Tibial nerve (tissue), 4 donors: ENCODE measurements around the gene GLRX5. TPM values are rescaled to one million over a fixed set of nuclear protein-coding genes. Genes with fewer than 3 reads are reported as not detected.
A peak's percentile ranks its signal among the peaks of the same experiment; 100 is the strongest.

Source experiments
- DNase-seq, 2 donors: peaks; one replicate each; pipeline ENCODE4 v3.0.0-alpha.2; 2019; ENCODE audit warnings: low spot score in 2 of 2
- H3K27ac ChIP-seq, 4 donors: fragments of 200-600 bp; sonication (generic) in 3 of 4; one replicate each; pipeline ENCODE4 v1.5.1; 2017 to 2019; ENCODE audit warnings: mild to moderate bottlenecking in 1 of 4
- H3K27me3 ChIP-seq, 2 donors: fragments of 200-600 bp; sonication (generic) in 1 of 2; one replicate each; pipeline versions ENCODE4 v1.5.1 to v1.6.0; 2017 to 2019
- H3K36me3 ChIP-seq, 3 donors: fragments of 200-600 bp; sonication (generic); one replicate each; pipeline ENCODE4 v1.5.1; 2018 to 2019
- H3K4me1 ChIP-seq, 4 donors: fragments of 200-600 bp; sonication (generic) in 3 of 4; one replicate each; pipeline ENCODE4 v1.5.1; 2017 to 2019
- H3K4me3 ChIP-seq, 4 donors: fragments of 200-600 bp; sonication (generic) in 3 of 4; one replicate each; pipeline ENCODE4 v1.5.1; 2017 to 2019; ENCODE audit warnings: mild to moderate bottlenecking in 1 of 4, moderate library complexity in 1 of 4
- H3K9me3 ChIP-seq, 4 donors: fragments of 200-600 bp; sonication (generic) in 3 of 4; one replicate each; pipeline ENCODE4 v1.5.1; 2017 to 2019
- EP300 ChIP-seq, 2 donors: sonication (generic); formaldehyde crosslinking; IDR thresholded peaks; one replicate each; pipeline ENCODE4 v1.6.1; 2017; ENCODE audit warnings: antibody characterized with exemption in 2 of 2, mild to moderate bottlenecking in 1 of 2
- POLR2A ChIP-seq, 2 donors: fragments of 450-650 bp; IDR thresholded peaks; one replicate each; pipeline ENCODE4 v1.6.1; 2017; ENCODE audit warnings: antibody characterized with exemption in 2 of 2, mild to moderate bottlenecking in 2 of 2, moderate library complexity in 2 of 2
- WGBS, 2 donors: methylation state at CpG; one replicate each; pipeline ENCODE4 v1.1.5; 2018; 5-methylcytosine and 5-hydroxymethylcytosine counted together
- total RNA-seq, 4 donors: library from RNA; depleted of rRNA; stranded (reverse); fragments of >200 nt; gene quantifications; one replicate each; pipeline ENCODE4 v1.1.0, GENCODE V29; 2016
- TF ChIP-seq, protein P1 (sequence below), 5 experiments: fragments of 200-600 bp in 3 of 5; fragments of 450-650 bp in 2 of 5; sonication (generic) in 3 of 5; IDR thresholded peaks; one replicate each; pipeline ENCODE4 v1.5.1; 2016 to 2019; ENCODE audit warnings: antibody characterized with exemption in 5 of 5, mild to moderate bottlenecking in 3 of 5, moderate library complexity in 2 of 5

Gene GLRX5
- total RNA-seq, 4 donors from 2014 or later, result 26.4 to 44.7 (median 34.6) TPM

DNA sequence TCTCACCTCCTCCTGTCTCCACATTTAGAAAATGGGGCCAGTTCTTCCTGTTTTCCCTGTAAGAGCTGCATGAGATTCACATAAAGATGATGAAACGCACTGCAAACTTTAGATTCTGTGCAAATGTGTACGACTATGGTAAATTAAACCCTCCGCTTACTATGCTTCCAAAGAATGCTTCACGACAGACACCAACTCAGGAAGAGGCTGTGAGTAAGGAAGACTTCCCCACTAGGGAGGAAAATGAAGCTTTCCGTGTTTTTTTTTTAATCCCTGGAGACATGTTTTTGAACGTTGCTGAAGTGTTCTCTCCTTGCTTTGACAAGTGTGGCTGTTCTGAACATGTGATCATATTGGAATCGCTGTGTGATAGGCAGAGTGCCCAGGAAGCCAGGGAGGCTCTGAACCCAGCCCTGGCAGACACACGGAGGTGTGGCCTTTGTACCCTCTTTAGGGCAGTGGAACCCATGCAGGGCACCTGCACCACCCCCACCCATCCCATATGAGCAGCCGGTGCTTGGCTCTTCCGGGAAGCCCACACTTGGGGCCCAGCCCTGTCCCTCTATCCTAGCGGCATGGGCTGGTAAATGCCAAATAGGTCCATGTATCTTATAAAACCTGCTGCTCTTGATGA, 10.9 kb upstream of the GLRX5 start:
- no peak for DNase-seq
- Histone ChIP-seq H3K36me3 (no peaks in the 10 kb centered on the region), H3K27me3 (no peaks in the 10 kb centered on the region), H3K4me1 (peaks cover 0 to 90% (median 46%) of the 10 kb centered on the region in 4 donors), H3K27ac (peak overlapping the region in 3 of 4 donors; percentile 26 to 57 (median 34)), H3K9me3 (no peaks in the 10 kb centered on the region), H3K4me3 (no peak overlapping the region)
- TF ChIP-seq, protein P1, sequence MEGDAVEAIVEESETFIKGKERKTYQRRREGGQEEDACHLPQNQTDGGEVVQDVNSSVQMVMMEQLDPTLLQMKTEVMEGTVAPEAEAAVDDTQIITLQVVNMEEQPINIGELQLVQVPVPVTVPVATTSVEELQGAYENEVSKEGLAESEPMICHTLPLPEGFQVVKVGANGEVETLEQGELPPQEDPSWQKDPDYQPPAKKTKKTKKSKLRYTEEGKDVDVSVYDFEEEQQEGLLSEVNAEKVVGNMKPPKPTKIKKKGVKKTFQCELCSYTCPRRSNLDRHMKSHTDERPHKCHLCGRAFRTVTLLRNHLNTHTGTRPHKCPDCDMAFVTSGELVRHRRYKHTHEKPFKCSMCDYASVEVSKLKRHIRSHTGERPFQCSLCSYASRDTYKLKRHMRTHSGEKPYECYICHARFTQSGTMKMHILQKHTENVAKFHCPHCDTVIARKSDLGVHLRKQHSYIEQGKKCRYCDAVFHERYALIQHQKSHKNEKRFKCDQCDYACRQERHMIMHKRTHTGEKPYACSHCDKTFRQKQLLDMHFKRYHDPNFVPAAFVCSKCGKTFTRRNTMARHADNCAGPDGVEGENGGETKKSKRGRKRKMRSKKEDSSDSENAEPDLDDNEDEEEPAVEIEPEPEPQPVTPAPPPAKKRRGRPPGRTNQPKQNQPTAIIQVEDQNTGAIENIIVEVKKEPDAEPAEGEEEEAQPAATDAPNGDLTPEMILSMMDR (IDR thresholded peaks at IDR 0.05), result no peak
- 42 to 55% methylated on average over 9 to 11 of the region's 11 CpGs for WGBS, 2 donors

DNA sequence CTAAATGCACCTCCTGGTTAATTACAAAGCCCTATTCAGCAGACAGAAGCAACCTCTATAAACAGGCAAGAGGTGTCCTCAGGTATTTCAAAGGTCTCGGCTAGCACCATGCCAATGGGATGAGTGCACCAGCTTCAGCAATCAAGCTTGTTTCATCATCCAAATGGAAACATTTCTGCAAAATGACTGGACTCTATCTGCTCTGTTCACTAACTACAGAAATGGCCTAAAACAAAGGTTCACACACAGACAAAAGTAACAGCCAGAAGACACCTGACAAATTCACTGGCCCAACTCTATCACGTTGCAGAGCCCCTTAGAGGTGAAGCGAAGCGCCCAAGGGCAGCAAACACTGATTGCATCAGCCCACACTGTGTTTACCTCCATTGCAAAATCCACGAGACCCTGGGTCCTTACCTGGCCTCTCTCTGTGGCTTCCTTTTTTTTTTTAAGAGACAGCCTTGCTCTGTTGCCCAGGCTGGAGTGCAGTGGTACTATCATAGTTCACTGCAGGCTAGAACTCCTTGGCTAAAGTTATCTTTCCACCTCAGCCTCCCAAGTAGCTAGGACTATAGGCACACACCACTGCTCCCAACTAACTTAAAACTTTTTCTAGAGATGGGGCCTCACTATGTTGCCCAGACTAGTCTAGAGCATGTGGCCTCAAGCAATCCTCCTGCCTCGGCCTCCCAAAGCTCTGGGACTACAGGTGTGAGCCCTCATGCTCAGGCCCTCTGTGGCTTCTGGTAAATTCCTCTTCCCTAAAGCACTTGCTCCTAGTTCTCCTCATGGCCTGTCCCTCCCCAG, 9.9 kb upstream of the GLRX5 start:
- no peak for TF ChIP-seq POLR2A (IDR thresholded peaks at IDR 0.05)
- TF ChIP-seq, protein P1 (IDR thresholded peaks at IDR 0.05), result no peak
- no peak for TF ChIP-seq EP300 (IDR thresholded peaks at IDR 0.05)
- 85 to 88% methylated on average over 6 of the region's 6 CpGs for WGBS, 2 donors
- no peaks in the 10 kb centered on the region for H3K9me3 ChIP-seq
- peaks cover 0 to 5% (median 0%) of the 10 kb centered on the region in 3 donors for H3K36me3 ChIP-seq
- DNase-seq, result no peak
- peak overlapping the region in 2 of 4 donors; percentile 85 to 92 for H3K27ac ChIP-seq
- H3K27me3 ChIP-seq, result no peaks in the 10 kb centered on the region
- H3K4me1 ChIP-seq, result peaks cover 0 to 81% (median 36%) of the 10 kb centered on the region in 4 donors
- no peak overlapping the region for H3K4me3 ChIP-seq

DNA sequence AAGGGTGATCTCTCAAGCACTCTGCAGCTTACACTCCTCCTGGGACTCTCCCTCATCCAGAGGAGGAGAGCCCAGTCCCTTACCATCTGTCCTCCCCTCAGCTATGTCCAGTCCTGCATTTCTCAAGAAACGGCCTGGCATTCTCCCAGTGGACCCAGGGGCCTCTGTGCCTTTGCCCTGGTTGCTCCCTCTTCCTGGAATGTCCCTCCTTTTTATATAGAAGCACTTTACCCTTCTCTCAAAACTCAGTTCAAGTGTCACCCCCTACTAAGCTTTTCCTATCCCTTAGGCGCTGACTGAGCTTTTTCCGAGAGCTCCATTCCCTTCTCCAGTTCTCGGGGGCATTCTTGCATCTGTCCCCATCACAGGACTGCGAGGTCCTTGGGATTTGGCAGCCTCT, 8.9 kb upstream of the GLRX5 start:
- H3K4me1 ChIP-seq, result peaks cover 0 to 82% (median 31%) of the 10 kb centered on the region in 4 donors

DNA sequence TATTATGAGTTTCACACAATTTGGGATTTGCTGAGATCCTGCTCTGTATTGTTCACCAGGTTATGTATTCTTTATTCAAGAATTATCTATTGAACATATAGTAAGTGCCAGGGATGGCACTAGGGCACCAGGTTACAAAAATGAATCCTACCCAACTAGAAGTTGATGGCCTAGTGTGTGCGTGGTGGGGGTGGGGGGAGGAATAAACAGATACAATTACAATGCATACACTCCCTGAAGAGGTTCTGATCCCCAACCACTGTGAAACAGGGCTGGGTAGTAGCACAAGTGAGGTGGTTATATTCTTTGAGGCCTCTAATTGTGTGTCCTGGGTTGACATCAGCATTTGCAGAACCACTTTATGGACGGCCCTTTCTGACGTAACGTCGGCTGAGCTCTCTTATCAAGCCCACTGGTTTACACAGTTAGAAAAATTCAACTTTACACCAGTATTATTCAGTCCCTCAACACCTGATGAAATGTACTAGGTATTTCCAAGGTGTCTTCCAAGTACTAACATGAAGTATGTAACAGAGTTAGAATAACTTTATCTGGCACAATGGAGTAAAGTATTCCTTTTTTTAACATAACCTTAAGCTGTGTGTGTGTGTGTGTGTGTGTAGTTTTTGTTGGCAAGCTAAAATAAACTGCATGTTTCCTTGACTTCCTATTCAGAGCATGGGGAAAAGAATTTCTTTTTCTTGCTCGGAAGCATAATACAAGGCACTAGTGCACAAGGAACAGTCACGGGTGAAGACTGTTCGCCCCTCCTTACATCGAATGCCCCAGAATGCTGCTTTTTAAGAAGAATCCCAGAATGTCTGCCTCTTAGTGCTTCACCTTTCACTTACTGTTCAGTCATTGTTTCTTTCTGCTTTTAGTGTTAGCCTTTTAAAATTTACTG, 8.1 kb upstream of the GLRX5 start:
- 27% methylated on average over 9 of the region's 9 CpGs for WGBS, 2 donors
- Histone ChIP-seq H3K27me3 (no peaks in the 10 kb centered on the region), H3K9me3 (no peaks in the 10 kb centered on the region), H3K27ac (peak overlapping the region; percentile 61 to 92 (median 80)), H3K4me3 (no peak overlapping the region), H3K36me3 (peaks cover 0 to 11% (median 0%) of the 10 kb centered on the region in 3 donors), H3K4me1 (peaks cover 0 to 82% (median 31%) of the 10 kb centered on the region in 4 donors)
- no peak for TF ChIP-seq POLR2A (IDR thresholded peaks at IDR 0.05)
- no peak for TF ChIP-seq EP300 (IDR thresholded peaks at IDR 0.05)
- TF ChIP-seq, protein P1 (IDR thresholded peaks at IDR 0.05), result no peak
- no peak for DNase-seq

More for the DNA sequence above, 8.9 kb upstream of the GLRX5 start:
- 67 to 68% methylated on average over 5 of the region's 5 CpGs for WGBS, 2 donors
- Histone ChIP-seq H3K27ac (peak overlapping the region in 3 of 4 donors; percentile 19 to 92 (median 85)), H3K27me3 (no peaks in the 10 kb centered on the region), H3K36me3 (peaks cover 0 to 9% (median 0%) of the 10 kb centered on the region in 3 donors), H3K9me3 (no peaks in the 10 kb centered on the region), H3K4me3 (no peak overlapping the region)
- TF ChIP-seq, protein P1 (IDR thresholded peaks at IDR 0.05), result no peak
- no peak for TF ChIP-seq POLR2A (IDR thresholded peaks at IDR 0.05)
- TF ChIP-seq EP300 (IDR thresholded peaks at IDR 0.05), result no peak
- no peak for DNase-seq
